ENCODE results near the gene SLC1A7. TPM values are rescaled to one million over a fixed set of nuclear protein-coding genes. Genes with fewer than 3 reads are reported as not detected.

The SLC1A7 gene
- total RNA-seq, 4 donors from 2014 or later, result 0.54 to 1.6 (median 0.62) TPM; not detected in 1

DNA sequence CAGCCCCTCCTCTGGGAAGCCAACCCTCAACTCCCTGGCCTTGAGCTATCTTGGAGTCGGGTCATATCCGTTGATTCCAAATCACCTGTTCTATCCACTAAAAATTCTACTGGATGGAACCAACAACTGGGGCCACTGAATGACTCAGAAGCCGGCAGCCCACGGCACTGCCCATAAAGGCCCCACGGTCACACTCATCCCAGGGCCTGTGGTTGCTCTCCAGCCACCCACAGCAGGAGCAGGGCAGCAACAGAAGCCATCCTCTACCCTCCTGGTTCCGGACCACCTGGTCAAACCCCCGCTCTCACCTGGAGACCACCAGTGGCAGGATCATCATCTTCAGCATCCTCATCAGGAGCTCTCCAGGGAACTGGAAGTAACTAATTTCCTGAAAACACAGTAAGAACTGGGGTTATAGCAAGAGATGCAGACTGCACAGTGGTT is 8.4 kb downstream of the SLC1A7 start:
- ATAC-seq, result no peak
- no peaks in the 10 kb centered on the region for H3K36me3 ChIP-seq
- no peak overlapping the region for H3K27ac ChIP-seq
- H3K9me3 ChIP-seq, result peaks cover 0 to 3% (median 0%) of the 10 kb centered on the region in 3 donors
- WGBS, 2 donors (ENCODE audit: low coverage in 1 of 2), result 100% methylated on average over 3 of the region's 7 CpGs; no CpG with 5 or more reads in 1 of the 2 donors
- H3K4me1 ChIP-seq, result peaks cover 0 to 37% (median 3%) of the 10 kb centered on the region in 3 donors
- no peaks in the 10 kb centered on the region for H3K27me3 ChIP-seq
- no peak for TF ChIP-seq EP300 (IDR thresholded peaks at IDR 0.05)
- TF ChIP-seq POLR2AphosphoS5 (IDR thresholded peaks at IDR 0.05), result no peak
- TF ChIP-seq POLR2A (IDR thresholded peaks at IDR 0.05), result no peak
- TF ChIP-seq, protein P1, sequence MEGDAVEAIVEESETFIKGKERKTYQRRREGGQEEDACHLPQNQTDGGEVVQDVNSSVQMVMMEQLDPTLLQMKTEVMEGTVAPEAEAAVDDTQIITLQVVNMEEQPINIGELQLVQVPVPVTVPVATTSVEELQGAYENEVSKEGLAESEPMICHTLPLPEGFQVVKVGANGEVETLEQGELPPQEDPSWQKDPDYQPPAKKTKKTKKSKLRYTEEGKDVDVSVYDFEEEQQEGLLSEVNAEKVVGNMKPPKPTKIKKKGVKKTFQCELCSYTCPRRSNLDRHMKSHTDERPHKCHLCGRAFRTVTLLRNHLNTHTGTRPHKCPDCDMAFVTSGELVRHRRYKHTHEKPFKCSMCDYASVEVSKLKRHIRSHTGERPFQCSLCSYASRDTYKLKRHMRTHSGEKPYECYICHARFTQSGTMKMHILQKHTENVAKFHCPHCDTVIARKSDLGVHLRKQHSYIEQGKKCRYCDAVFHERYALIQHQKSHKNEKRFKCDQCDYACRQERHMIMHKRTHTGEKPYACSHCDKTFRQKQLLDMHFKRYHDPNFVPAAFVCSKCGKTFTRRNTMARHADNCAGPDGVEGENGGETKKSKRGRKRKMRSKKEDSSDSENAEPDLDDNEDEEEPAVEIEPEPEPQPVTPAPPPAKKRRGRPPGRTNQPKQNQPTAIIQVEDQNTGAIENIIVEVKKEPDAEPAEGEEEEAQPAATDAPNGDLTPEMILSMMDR (IDR thresholded peaks at IDR 0.05), result no peak
- H3K4me3 ChIP-seq, result no peak overlapping the region

DNA sequence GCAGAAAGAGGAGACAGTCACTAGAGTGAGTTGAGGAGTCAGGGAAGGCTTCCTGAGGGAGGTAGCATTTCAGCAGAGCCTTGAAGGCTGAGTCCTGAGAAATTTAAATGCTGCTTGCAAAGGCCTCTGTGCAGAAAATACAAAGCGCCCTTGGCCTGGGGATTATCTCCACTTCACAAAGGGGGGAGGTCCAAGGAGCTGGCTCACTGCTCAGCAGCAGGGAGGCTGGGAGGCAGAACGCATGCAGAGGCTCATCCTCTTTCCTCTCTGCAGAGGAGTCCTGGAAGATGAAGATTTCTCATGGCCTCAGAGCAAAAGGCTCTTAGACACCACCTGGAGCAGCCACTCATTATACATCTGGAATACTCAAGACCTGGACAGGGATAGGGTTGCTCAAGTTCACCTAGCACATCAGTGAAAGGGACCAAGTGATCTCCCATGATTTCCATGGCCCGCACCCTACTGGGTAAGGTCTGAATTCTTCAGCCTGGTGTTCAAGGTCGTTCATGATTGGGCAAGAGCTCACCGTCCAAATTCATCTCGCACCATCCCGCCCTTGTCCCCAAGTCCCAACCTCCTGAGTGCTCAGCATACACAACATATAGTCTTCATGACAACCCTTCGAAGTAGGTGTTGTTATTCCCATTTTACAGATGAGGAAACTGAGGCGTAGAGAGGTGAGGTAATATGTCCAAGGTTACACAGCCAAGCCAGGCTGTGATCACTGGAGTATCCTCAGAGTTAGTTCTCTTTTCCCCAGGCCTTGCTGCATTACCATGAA is 9.0 kb downstream of the SLC1A7 start:
- Histone ChIP-seq H3K9me3 (peaks cover 0 to 3% (median 0%) of the 10 kb centered on the region in 3 donors), H3K36me3 (no peaks in the 10 kb centered on the region), H3K4me1 (peaks cover 0 to 37% (median 3%) of the 10 kb centered on the region in 3 donors), H3K27me3 (no peaks in the 10 kb centered on the region), H3K4me3 (no peak overlapping the region), H3K27ac (no peak overlapping the region)
- no peak for ATAC-seq
- WGBS, 2 donors (ENCODE audit: low coverage in 1 of 2), result 90 to 98% methylated on average over 2 to 5 of the region's 9 CpGs
- TF ChIP-seq, protein P1 (IDR thresholded peaks at IDR 0.05), result no peak
- TF ChIP-seq POLR2A (IDR thresholded peaks at IDR 0.05), result no peak
- TF ChIP-seq EP300 (IDR thresholded peaks at IDR 0.05), result no peak
- no peak for TF ChIP-seq POLR2AphosphoS5 (IDR thresholded peaks at IDR 0.05)

DNA sequence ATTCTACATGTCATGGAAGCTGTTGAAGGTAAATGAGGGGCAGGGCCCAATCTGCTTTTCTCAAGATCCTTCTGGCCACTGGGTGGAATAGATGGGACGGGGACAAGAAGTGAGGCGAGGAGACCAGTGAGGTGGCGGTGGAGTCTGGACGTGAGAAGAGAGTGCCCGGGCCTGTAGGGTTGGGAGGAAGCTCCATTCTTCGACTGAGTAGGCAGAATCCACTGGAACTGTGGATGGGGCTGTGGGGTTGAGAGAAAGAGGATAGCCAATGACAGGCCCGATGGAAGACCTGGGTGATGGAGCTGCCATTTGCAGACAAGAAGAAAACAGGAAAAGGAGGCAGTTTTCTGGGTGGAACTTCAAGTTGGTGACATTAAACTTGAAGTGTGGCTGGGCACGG is 10.3 kb downstream of the SLC1A7 start:
- whole genome bisulfite sequencing, 2 donors (ENCODE audit: low coverage in 1 of 2), result 80 to 88% methylated on average over 6 to 7 of the region's 8 CpGs
- Histone ChIP-seq H3K36me3 (no peaks in the 10 kb centered on the region), H3K27me3 (no peaks in the 10 kb centered on the region), H3K27ac (peak overlapping the region in 2 of 4 donors; percentile 68 to 73), H3K9me3 (no peaks in the 10 kb centered on the region), H3K4me1 (peaks cover 0 to 37% (median 3%) of the 10 kb centered on the region in 3 donors), H3K4me3 (no peak overlapping the region)
- no peak for TF ChIP-seq EP300 (IDR thresholded peaks at IDR 0.05)
- TF ChIP-seq POLR2AphosphoS5 (IDR thresholded peaks at IDR 0.05), result no peak
- no peak for TF ChIP-seq POLR2A (IDR thresholded peaks at IDR 0.05)
- TF ChIP-seq, protein P1 (IDR thresholded peaks at IDR 0.05), result no peak
- no peak for ATAC-seq

DNA sequence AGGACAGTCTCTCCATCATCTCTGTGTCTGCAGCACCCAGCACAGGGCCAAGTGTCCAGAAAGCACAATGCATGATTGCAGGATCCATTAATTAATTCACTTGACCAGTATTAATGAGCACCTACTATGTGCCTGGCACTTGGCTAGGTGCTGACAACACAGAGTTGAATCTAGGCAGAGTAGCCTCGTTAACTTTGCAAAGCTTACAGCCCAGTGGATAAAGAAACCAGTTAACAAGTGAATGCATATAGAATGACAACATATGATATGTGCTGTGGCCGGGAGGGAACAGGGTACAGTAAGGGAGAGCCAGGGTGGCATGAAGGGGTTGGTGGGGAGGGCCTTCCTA is 10.9 kb downstream of the SLC1A7 start:
- Histone ChIP-seq H3K9me3 (no peaks in the 10 kb centered on the region), H3K4me3 (no peak overlapping the region), H3K27ac (peak overlapping the region in 3 of 4 donors; percentile 43 to 73 (median 68)), H3K36me3 (no peaks in the 10 kb centered on the region), H3K4me1 (peaks cover 0 to 38% (median 3%) of the 10 kb centered on the region in 3 donors), H3K27me3 (no peaks in the 10 kb centered on the region)
- WGBS, 2 donors (ENCODE audit: low coverage in 1 of 2), result 63 to 66% methylated on average over 2 of the region's 2 CpGs
- no peak for ATAC-seq
- TF ChIP-seq, protein P1 (IDR thresholded peaks at IDR 0.05), result no peak
- no peak for TF ChIP-seq POLR2AphosphoS5 (IDR thresholded peaks at IDR 0.05)
